GF-D8 (cell line): ENCODE data around the gene EDAR.

Source experiments
- DNase-seq: peaks from one replicate; lab custom pipeline; 2025; lab: John Stamatoyannopoulos, UW

The EDAR gene

DNA sequence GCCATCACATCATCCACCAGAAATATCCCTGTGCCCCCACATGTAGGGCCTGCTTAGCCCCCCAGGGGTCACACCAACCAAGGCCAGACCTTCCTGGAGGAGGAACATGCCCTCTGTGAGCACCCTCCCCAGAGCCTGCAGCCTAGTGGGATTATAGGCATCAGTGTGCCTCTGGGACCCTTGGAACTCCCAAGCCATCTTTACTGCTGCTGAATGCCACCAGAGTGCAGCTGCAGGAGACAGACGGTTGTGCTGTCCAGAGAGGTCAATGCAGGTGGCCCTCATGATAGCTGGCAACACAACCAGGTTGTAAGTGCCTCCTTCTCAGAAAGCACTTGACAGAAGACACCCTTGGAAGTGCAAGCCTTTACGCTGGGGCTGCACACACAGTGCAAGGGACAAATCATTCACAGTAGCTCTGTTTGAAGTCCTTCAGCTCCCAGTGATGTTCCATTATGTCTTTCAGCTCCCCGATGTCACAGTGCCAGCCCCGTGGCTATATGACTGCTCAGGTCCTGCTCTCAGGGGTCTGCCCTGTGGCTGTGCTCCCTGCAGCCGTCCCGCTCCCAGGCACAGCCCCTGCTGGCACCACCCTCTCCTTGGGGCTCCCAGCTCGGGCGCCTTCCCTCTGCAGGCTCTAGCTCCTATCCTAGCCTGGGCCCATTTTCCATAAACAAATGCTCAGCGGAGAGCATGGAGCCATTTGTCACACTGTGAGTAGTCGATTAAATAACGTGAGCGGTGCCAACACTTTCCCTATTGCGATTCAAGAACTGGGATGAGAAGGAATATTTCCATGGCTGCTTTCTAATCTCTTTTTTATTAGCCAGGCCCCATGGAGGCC, 65.1 kb downstream of the EDAR start:
- DNase-seq = no peak

DNA sequence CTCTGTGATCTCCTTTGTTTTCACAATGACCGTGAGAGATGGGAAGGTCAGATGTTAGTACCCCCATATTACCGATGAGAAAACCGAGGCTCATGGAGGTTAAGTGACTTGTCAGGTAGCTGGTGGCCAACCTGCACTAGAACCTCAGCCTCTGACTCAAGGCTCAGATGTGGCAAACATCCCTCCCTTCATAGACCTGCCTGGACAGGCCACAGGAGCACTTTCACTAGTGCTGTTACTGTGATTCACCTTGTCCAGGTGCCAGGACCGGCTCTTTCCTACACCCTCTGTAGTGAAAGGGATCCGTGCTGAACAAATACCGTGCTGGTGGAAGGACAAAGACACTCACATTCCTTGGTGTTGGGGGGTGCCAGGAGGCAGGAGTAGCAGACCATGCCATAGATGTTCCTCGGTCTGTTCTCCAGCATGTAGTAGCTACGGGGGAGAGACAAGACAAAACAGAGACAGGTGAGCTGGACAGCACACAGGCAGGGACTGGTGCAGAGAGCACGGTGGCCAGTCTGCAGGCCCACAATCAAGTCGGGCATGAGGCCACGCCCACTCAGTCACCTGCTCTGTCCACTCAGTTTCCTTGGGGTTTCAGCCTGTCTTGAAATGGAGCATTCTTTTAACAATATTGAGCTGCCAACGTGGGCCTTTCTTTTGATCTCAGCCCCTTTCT, 65.9 kb downstream of the EDAR start:
- no peak for DNase-seq

DNA sequence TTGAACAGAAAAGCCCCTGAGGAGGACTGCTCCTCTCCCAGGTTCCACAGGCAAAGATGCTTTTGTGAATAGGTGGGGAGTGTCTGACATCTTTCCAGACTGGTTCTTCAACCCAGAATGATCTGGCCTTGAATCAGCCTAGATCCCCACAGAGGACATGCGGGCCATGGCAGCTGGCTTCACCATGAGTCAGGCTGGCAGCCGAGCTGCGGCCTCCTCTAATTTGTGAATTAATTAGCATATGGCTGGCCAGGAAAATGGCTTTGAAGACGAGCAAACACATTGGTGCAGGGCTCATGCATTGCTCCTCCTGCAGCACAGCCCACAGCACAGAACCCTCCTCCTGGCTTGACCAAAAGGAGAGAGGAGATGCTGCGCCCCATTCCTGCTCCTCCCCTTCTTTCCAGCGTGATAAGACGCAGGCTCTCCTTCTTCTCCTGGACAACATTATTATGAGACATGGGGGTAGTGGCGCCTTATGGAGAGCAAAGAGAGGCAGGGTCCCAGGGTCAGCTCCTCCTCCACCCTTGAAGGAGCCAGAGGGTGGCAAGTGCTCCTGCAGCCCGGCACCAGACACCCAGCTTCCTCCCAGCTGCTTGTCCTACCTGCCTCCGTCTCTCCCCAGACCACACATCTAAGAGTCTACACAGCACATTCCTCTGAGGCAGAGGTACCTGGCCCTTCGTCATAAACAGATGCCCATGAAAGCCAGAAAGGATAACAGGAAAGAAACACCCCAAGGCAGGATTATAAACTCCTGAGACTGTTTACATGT, 66.7 kb downstream of the EDAR start:
- no peak for DNase-seq

DNA sequence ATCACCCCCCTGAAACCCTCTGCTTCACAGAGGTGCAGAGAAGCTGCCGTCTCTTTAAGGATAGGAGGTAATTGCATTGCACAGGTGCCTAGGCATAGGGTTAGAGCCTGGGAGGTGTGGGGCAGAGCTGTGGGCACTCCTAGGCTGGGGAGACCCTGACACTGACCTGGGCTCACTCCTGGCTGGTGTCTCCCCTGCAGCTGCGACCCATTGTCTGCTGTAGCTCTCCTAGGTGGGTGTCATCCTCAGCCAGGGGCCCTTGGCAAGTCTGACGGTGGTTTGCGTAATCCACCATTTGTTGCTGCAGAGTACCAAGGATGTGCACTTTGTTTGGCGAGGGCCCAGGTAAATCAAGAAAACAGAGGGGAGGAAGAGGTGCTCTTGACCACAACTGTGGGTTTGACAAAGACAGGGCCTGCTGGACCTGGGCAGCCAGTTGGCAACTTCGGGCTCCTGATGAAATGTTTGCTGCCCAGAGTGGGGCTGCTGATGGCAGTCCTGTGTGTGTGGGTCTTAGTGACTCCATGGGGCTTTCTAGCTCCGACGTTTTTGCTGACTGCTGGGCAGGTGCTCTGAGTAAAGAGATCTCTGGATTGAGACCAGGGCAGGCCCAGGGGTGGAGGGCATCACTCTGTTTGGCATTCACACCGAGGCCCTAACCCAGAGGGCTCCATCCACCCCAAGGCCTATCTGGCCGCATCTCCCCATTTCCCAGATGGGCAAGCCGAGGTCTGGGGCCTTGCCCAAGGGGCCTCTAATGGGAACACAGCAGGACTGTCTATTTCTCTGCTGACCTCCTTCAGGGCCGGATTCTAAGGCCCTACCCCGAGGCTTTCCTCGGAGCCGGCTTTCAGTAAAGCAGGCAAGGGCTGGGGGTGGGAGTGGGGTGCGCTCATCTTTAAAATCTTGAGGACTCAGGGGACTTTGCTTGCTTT, 67.7 kb downstream of the EDAR start:
- DNase-seq = no peak

DNA sequence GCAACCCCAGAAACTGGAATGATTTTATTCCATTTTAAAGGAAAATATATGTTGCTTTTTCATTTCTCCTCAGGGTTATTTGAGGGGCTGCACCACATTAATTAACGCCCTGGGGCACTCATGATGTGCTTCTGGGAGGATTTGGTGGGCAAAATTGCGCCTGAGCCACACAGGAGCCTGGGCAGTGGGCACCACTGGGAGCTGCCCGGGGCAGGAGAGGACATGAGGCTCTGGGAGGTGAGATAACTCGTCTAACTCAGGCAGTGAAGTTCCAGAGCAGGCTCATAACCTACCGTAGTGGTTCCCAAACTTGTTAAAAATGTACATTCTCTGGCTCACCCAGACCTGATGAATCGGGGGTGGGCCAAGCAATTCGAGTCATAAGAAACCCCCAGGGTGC, 68.3 kb downstream of the EDAR start:
- DNase-seq = no peak

DNA sequence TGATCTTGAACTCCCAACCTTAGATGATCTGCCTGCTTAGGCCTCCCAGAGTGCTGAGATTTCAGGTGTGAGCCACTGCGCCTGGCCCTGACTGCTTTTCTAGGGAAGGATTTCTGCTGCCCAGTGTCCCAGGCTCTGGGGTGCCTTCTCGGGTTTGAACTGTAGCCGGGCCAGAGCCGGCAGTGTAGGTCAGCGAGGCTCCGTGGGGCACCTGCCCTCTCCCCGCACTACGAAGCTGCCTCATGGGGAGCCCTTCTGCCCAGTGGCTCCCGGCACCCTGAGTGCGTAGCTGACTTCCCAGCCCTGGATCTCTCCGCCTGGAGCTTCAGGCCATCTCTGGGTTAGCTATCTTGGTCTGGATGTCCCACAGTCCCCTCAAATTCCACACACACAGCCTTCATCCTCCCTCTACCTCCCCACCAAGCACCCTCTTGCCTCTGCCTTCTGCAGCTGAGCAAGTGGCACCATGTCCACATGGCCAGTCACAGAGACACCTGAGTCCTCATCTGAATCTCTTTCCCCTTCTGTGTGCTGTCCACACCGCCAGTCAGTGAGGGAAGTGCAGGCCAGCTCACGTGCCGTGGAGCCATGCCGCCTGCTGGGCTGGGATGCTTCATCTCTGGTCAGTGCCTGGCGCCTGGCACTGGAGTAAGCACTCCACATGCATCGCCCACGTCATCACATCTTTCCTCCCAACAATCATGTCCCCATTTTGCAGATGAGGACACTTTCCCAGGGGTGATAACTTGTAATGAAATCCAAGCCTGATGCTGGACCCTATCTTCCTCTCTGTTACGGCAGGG, 69.2 kb downstream of the EDAR start:
- DNase-seq = no peak

DNA sequence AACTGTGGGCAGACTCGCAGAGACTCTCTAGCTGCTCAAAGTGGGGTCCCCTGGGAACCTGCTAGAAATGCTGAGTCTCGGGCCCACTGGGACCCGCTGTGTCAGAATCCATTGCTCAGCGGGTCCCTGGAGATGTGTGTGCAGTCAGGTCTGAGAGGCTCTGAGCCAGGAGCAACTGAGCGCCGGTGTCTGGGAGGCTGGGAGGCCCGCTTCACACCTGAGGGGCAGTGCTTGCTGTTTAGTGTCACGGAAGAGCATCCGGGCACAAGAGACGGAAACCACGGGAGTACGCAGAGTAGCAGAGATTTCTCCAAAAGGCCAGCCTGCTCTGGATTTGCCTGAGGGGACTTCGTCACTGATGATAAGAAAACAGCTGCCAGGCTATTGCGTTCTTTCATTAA, 70.1 kb downstream of the EDAR start:
- DNase-seq = no peak

DNA sequence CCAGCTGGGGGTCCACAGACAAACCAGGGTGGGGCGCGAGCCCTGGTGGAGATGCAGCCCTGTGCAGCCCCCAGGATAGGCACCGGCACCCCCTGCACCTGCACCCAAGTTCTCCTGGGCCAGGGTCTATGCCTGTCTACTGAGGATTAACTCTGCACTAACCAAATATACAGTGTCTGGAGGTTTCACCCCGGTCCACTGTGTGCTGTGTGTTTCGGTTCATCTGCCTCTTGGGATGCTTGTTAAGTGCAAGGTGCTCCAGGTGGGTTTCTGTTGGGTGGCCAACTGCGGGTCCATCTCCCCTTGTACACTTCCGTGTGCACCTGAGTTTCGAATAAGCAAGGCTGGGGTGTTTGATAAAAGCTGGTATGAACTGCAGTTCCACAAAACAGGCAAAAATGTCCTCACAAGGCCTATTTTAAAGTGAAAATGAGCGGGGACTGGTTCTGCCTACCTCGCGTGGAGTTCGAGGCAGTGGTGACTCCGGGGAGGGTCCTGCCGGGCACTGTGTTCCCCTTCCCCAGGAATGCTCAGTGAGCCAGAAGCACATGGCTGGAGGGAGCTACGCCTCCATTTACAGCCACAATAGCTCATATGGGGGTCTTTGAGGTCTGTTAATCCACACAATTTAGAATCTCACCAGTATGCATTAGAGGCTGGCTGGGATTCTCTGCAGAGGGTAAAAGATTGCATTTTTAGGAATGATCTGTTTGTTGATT, 70.7 kb downstream of the EDAR start:
- no peak for DNase-seq

DNA sequence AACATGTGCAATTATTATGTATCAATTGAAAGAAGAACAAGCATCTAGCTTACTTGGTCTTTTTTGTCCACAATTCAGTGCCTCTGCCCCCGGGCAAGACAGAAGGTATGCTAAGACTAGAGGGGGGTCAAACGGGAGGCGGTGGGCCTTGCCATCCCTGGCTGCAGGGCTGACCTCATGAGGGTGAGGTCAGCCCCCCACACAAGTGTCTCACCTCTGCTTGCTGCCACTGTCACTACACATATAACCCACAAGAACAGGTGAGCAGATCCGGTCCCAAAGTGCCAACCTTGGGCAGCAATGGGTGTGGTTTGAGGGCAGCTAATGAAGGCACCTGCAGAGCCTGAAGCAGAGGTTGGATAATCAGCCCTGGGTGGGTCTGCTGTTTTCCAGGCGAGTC, 71.5 kb downstream of the EDAR start:
- DNase-seq = no peak

DNA sequence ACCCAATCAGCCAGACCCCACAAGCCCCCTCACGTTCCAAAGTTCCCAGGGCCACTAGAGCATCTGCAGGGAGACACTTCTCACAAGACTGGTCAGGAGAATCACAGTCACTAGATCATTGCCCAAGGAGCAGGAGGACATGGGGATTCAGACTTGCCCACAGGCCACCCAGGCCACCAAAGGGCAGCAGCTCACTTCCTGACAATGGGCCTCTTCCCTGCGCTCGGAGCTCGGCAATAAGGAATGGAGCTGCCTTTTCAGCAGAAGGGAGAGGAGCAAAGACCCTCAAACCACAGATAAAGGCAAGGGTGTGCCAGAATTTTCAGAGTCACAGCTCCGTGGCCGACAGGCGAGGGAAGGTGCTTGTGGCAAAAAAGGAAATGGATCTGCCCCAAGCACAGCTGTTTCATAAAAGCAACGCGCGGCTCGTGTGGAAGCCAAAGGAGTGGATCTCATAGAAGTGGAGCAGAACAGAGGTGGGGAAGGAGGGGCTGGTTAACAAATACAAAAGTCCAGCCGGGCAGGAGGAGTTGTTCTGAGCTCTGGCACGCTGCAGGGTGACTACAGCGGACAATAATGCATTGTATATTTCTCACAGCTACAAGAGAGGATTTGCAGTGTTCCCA, 72.1 kb downstream of the EDAR start:
- DNase-seq = no peak

DNA sequence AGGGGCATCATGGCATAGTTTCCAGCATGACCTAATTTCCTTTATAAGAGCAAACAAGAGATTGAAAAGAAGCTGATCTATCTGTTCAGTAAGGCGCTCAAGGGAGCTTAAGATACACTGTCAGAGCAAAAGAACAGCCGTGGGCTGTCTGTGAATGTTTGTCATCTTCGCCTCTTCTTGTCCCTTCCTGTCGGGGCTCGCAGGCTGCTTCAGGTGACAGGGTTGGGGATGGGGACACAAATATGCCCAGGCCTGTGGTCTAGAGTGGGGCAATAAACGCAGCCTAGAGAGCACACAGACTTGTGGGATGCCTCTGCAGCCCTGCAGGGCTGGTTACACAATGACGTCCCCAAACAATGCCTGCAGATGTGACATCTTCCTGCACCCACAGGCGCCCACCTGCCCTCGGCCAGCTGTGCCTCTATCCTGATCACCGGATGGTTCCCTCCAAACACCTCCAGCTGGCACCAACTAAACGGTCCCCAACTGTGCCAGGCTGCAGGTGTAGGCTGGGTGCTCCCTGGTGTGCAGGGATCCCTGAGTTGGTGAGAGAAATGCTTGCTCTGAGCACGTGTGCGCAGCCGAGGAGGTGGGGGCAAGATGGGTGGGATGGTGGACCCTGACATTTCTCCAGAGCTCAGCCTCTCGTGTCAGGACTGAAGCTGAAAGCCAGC, 72.8 kb downstream of the EDAR start:
- DNase-seq = no peak

DNA sequence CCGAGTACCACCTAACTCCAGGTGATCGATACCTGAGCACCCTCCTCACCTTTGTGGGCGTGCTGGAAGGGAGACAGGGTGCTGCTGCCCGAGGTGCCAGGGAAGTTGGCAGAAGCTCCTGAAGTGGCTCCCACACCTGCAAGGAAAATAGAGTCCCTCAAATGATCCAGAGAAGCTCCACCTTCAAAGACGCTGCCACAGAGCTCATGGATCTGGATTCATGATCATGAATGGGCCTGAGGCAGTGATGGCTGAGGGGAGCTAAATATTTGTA, 76.5 kb downstream of the EDAR start:
- DNase-seq = no peak

DNA sequence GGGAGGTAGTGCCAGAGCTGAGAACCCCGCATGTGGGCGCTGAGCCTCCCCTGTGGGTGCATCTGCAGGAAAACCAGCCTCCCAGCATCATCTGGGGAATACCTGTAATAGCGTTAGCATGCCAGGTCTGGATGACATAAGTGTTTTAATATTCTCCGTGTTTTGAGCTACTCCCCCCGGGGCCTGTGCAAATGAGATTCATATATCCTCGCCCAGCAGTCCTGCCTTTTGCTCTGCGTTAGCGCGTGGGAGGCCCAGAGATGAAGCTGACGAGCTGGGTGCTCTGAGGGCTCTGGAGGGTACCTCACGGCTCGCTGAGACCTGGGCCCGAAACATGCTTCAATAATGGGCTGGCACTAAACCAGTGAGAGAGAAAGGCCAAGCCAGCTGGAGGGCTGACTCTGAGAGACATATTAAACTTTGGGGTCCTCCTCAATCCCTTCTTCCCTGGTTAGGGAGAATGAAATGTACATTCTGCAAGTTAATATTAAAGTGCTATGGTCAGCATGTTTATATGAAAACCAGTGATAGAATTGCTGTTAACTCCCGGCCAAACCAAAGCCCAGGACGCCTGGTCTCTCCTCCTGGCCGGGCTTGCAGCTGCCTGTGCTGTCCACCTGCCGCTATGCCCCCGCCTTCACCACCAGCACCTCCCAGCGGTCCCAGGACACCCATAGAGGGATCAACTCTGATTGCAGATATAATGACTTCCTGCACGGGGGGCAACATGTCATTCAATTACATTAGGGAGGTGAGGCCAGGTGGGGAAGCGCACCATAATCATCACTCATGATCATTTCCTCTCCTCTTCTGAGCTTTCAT, 77.0 kb downstream of the EDAR start:
- DNase-seq = no peak

DNA sequence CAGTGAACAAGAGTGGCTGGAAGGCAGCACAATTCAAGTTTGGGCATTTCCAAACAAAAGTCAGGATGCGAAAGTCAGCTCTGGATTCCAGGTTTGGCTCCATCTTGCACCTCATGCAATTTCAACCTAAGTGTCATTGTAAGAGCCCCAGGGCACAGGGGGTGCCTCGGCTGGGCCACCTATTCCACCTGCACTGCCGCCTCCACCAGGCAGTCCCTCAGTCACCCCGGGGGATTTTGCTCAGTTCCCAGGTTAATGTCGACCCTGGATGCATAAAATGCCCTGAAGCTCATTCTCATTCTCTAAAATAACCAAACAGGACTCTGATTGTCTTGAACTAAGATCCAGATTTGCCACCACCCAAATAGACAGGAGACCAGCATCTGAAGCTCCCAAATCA, 77.6 kb downstream of the EDAR start:
- DNase-seq = no peak

DNA sequence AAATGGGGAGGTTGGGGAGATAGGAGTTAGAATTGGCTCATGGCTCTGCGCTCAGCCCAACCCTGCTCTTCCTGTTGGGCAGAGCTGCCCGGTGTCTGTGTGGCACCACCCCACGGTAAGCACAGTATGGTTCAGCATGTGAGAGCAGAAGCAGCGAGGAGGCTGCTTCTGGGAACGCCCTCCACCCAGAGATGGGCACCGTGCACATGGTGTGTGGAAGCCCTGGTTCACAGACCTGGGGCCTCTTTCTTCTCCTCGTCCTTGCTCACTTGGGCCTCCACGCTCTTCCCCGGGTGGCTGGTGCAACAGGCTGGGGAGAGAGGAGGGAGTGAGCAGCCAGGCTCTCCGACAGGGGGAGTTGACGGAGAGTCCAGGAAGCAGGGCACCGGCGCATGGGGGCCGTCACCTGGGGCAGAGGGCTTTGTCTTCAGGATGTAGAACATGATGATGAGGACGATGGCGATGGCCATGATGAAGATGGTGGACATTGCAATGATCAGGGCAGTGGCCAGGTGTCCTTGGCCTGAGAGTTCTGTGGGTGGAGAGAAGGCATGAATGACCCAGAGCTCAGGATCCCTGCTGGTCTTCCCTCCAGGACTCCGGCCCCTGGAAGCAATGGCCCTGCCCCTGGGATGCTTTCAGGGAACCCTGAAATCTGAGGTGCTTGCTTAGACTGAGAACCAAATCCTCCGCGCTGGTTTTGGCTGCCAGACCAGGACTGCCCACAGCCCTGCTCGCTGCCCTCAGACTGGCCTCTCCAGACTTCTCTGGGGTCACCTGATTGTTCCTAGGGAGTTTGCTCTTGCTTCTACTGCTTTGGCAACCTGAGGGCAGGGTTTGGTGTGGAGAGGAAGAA, 78.3 kb downstream of the EDAR start:
- DNase-seq = no peak

DNA sequence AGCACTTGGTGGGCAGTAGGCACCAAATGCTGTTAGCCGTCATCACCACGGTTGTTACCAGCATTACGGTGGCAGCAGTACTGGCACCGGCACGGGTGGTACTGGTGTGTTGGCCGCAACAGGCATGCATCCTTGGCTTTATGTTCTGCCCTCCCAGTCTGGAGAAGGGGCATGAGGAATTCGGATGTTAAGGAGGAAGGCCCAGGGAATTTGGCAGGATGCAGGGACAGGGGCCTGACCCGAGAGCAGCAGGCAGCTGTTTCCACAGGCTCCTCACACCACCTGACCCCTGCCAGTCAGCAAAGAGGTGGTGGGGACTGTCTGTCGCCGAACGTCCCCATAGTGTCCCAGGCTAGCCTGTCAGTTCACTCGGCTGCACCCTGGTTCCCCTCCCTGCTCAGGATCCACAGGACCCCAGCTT, 79.0 kb downstream of the EDAR start:
- no peak for DNase-seq

DNA sequence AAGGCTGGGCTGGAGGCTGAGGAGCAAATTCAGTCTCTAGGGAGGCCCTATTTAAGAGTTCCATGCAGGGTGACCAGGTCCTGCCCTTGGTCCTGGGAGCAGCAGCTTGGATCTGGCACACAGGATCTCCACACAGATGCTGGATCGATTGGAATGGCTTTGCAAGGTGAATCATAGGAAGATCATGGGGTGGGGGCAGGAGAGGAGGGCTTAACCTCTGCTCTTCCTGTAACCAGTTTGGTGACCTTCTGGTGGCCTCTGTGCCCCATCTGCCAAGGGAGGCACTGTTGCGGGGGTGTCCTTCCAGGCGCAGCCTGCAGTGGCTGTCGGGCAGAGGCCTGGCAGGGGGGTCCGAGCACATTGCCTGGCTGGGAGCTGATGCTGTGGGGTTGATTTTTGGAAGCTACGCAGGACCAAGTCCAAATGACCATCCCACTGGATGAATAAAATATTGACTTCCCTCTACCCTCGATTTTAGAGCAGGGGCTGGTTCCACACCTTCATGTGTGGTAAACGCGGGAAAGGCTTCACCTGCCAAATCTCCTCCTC, 79.7 kb downstream of the EDAR start:
- DNase-seq = no peak
